ENCODE data around the gene PDCD1. TPM values are rescaled to one million over a fixed set of nuclear protein-coding genes. Genes with fewer than 3 reads are reported as not detected.

Gene PDCD1
- total RNA-seq, 2 experiments from 2014 or later, result 33.2 to 37.2 TPM

DNA sequence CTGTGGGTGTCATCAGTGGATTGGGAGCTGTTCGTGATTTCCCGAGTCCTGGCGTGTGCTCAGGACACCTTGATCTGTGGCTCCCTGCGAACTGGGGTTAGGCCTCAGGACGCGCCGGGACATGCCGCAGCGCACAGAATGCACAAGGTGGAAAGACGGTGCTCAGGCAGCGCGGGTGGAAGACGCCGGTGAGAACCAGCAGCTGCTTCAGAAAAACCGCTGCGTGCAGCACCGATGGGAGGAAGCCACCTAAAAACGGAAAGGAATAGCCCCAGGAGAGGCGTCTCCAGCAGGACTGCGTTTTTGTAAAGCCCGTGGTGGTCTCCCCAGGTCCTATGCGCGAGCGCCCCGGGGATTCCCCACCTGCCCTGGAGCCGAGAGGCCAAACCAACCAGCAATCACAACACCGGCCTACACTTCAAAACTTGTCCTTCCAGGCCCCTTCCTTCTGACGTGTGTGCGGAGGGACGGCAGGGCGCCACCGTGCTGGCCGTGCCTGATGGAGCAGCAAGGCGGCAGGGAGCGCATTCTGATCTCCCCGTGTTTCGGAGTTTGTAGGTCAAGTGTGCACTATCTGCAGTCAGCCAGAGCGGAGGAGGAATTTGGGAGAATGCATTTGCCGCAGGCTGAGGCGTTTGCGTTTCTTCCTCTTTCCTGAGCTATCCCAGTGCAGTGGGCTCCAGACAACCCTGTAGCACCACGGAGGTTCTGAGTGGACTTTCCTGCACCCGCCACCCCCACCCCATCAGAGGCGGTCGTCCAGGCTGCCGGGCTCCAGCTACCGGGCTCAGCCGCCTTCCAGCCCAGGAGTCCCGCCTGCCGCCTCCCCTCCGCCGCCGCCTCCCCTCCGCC lies 43.0 kb upstream of the PDCD1 start:
- peak; percentile 18 for DNase-seq

DNA sequence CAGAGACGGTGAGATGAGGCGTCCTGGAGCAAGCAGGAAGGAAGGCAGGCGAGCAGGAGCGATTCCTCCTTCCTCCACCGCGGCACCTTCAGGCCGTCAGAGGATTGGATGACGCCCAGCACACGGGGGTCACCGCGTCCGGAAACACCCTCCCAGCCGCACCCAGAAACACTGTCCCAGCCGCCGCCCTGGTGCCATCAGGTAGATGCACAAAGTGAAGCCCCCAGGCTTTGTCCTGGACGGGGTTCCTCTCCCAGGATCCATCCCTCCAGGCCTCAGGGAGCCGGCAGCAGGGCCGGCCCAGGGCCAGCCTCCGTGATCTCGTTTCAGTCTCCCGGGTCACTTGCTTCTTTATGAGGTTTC lies 42.3 kb upstream of the PDCD1 start:
- CTCF ChIA-PET, result no interaction called here
- intact Hi-C loops (cut with DNase I, micrococcal nuclease), result no loop called here
- Mint-ChIP-seq H3K27ac (no peak overlapping the region), H3K27me3 (no peaks in the 10 kb centered on the region), H3K4me3 (no peak overlapping the region), H3K4me1 (peaks cover 7% of the 10 kb centered on the region), H3K9me3 (ENCODE audit: low read depth) (peaks cover 2% of the 10 kb centered on the region), H3K36me3 (ENCODE audit: low read depth) (peaks cover 8% of the 10 kb centered on the region)
- POLR2A ChIA-PET, result no interaction called here
- DNase-seq, result no peak
- ATAC-seq, result no peak

More for the DNA sequence above, 43.0 kb upstream of the PDCD1 start:
- Mint-ChIP-seq H3K27ac (no peak overlapping the region), H3K9me3 (ENCODE audit: low read depth) (no peaks in the 10 kb centered on the region), H3K4me1 (peaks cover 4% of the 10 kb centered on the region), H3K4me3 (peak overlapping the region; percentile 22), H3K27me3 (no peaks in the 10 kb centered on the region), H3K36me3 (ENCODE audit: low read depth) (peaks cover 6% of the 10 kb centered on the region)
- ChIA-PET CTCF (no interaction called here), POLR2A (no interaction called here)
- intact Hi-C loops (cut with DNase I, micrococcal nuclease), result no loop called here
- no peak for ATAC-seq

DNA sequence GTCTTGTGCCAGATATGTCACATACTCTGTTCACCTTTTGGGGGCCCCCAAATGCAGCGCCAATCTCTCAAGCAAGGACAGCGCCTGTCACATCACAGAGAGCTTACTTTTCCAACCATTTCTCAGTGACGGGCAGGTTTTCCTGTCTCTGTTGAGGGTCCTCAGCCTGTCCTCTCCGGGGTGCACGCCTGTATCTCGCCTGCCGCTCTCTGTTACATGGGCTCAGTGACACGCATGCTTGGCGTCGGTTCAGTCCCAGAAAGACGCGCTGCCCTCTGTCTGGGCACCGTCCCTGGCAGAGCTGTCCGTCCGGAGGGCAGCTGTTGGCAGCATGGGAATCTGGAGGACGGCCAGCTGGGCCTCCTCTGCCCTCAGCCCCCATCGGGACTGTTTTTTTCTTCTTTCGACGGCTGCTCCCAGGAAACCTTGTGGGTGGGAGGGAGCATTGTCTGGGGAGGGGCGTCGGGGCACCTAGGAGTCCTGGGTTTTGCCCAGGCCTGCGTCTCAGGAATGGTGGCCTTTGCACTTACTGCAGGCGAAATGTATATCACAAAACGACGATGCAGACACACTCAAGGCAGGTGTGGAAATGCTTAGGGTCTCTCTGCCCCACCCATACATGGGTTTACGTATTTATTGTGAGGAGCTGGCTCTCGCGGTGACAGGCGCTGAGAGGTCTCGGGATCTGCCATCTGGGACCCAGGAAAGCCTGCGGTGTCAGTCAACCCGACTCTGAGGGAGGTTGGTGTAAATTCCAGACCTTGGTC lies 41.7 kb upstream of the PDCD1 start:
- Mint-ChIP-seq H3K4me3 (no peak overlapping the region), H3K36me3 (ENCODE audit: low read depth) (peaks cover 8% of the 10 kb centered on the region), H3K27ac (no peak overlapping the region), H3K27me3 (no peaks in the 10 kb centered on the region), H3K9me3 (ENCODE audit: low read depth) (peaks cover 2% of the 10 kb centered on the region), H3K4me1 (peaks cover 7% of the 10 kb centered on the region)
- intact Hi-C loops (cut with DNase I, micrococcal nuclease), result no loop called here
- POLR2A ChIA-PET, result no interaction called here
- CTCF ChIA-PET, result interaction anchor here (0.8 kb wide), 1 partner anchor 917 kb away, joined by 3 read pairs; no protein-coding TSS in a partner anchor
- ATAC-seq (no peak), DNase-seq (no peak)

DNA sequence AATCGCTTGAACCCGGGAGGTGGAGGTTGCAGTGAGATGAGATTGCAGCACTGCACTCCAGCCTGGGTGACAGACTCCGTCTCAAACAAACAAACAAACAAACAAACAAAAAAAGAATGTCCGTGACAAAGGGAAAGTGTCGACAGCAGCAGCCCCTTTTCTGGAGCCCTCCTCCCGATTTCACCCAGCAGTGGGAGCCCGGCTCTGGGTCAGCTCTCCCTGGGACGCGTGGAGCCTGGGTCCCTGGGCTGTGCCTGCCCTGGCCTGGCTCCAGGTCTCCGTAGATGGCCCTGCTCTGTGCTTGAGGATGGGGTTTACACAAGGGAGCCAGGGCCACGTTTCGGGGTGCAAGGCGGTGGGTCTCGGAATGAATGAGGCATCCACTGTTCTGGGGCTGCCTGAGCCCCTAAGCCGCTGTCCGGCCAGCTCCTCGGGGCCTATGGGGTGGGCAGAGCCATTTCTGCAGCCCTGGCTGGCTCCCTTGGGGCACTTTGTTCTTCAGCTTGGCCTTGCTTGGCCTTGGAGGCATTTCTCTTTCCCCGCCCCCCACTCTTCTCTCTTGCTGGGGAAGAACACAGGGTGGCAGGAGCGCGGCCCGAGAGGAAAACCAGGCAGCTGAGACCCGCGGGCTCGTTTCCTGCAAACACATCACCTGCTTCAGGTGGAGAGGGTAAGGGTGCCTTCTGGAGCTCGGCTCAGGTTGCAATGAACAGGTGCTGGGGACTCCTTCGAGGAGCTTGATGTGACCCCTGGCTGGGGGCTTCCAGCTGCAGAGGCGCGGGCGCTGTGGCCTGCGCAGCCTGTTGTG lies 40.0 kb upstream of the PDCD1 start:
- Mint-ChIP-seq H3K27ac (no peak overlapping the region), H3K27me3 (no peaks in the 10 kb centered on the region), H3K4me3 (no peak overlapping the region), H3K36me3 (ENCODE audit: low read depth) (peaks cover 8% of the 10 kb centered on the region), H3K4me1 (peaks cover 7% of the 10 kb centered on the region), H3K9me3 (ENCODE audit: low read depth) (peaks cover 2% of the 10 kb centered on the region)
- no peak for DNase-seq
- POLR2A ChIA-PET, result no interaction called here
- CTCF ChIA-PET, result interaction anchor here (0.9 kb wide), 1 partner anchor 52 kb away, joined by 3 read pairs; no protein-coding TSS in a partner anchor
- ATAC-seq, result no peak
- intact Hi-C loops (cut with DNase I, micrococcal nuclease), result no loop called here

DNA sequence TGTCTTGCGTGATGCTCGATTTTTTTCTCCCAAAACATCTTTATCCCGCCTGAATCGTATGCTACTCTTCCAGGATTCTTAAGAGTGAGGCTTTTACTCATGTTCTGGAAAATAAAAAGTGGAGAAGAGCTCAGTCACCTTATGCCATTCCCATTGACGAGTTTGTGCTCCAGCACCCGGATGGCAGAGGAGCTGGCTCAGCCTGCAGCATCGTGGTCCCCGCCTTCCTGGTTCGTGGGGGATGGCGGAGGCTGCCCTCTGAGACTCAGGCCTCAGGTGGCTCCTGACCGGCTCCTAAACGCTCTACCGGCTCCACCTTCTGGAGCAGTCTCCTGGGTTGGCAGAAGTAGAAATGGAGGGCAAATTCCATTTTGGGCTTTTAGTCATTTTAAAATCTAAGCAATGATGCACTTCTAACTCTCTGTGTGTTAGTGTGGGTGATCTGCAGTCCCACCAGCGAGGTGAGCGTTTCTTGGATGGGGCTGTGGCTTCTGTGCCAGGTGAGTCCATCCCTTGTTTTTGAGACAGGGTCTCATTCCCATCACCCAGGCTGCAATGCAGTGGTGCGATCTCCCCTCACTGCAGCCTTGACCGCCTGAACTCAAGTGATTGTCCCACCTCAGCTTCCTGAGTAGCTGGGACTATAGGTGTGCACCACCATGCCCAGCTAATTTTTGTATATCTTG lies 38.7 kb upstream of the PDCD1 start:
- intact Hi-C loops (cut with DNase I, micrococcal nuclease), result no loop called here
- peaks cover 8% of the 10 kb centered on the region for H3K36me3 Mint-ChIP-seq (ENCODE audit: low read depth)
- ChIA-PET CTCF (interaction anchor here (0.9 kb wide), 1 partner anchor 53 kb away, joined by 3 read pairs; no protein-coding TSS in a partner anchor), POLR2A (no interaction called here)
- no peaks in the 10 kb centered on the region for H3K27me3 Mint-ChIP-seq
- no peak overlapping the region for H3K27ac Mint-ChIP-seq
- ATAC-seq (no peak), DNase-seq (no peak)
- H3K4me3 Mint-ChIP-seq, result peak overlapping the region; percentile 28
- peaks cover 7% of the 10 kb centered on the region for H3K4me1 Mint-ChIP-seq
- peaks cover 2% of the 10 kb centered on the region for H3K9me3 Mint-ChIP-seq (ENCODE audit: low read depth)

DNA sequence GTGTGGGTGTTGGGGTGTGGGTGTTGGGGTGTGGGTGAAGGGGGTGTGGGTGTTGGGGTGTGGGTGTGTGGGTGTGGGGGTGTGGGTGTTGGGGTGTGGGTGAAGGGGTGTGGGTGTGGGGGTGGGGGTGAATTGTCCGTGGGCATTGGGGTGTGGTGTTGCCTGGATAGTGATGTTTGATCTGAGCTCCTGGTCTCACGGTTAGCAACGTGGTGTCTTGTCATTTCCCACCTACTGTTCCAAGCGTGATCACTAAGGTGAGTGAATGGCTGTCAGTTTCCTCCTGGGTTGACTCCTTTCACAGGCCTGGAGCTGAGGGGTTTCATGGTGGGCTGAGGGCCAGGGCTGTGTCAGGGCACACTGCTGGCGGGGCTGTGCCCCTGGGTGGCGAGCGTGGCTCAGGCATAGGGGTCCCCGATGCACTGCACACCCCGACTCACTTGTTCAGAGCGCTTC lies 38.1 kb upstream of the PDCD1 start:
- H3K36me3 Mint-ChIP-seq (ENCODE audit: low read depth), result peaks cover 8% of the 10 kb centered on the region
- no peak overlapping the region for H3K27ac Mint-ChIP-seq
- DNase-seq (no peak), ATAC-seq (peak; percentile 20)
- intact Hi-C loops (cut with DNase I, micrococcal nuclease), result no loop called here
- H3K27me3 Mint-ChIP-seq, result no peaks in the 10 kb centered on the region
- peaks cover 2% of the 10 kb centered on the region for H3K9me3 Mint-ChIP-seq (ENCODE audit: low read depth)
- ChIA-PET POLR2A (no interaction called here), CTCF (no interaction called here)
- peaks cover 7% of the 10 kb centered on the region for H3K4me1 Mint-ChIP-seq
- H3K4me3 Mint-ChIP-seq, result peak overlapping the region; percentile 28

DNA sequence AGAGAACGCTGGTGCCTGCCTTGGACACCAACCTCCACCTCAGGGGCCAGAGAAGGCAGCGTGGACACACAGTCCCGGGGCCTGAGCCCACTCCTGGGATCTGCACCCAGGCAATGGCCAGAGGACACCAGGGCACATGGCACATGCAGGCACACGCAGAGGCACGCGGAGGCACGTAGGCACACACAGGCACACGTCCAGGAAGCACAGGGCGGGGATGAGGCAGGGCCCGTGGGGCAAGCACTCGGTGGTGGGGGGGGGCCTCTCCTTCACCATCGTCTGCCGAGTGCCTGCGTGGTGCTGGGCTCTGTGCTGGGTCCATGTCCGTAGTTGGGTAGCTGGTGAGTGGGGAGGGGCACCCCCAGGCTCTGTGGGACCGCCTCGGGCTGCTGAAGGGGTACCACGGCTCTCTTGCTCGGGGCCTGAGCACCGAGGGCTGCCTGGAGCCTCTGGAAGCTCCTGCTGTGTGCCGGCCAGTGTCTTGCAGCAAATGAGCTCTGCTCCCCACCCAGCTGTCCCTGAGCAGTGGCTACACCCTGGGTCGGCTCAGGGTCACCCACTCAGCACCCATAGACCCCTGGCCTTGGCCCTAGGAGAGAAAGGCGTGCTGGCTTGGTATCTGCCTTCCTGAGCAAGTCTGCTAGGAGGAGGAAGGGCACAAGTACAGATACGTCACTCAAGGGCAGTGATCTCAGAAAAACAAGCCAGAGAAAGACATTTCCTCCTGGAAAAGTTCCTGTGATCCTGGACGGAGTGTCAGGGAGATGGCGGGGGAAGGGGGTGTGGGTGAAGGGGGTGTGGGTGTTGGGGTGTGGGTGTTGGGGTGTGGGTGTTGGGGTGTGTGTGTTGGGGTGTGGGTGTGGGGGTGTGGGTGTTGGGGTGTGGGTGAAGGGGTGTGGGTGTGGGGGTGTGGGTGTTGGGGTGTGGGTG lies 37.3 kb upstream of the PDCD1 start:
- ChIA-PET CTCF (no interaction called here), POLR2A (no interaction called here)
- H3K9me3 Mint-ChIP-seq (ENCODE audit: low read depth), result peaks cover 2% of the 10 kb centered on the region
- peak overlapping the region; percentile 86 for H3K27ac Mint-ChIP-seq
- peaks cover 5% of the 10 kb centered on the region for H3K36me3 Mint-ChIP-seq (ENCODE audit: low read depth)
- ATAC-seq (peak; percentile 67), DNase-seq (peak; percentile 44)
- peak overlapping the region; percentile 70 for H3K4me3 Mint-ChIP-seq
- intact Hi-C loops (cut with DNase I, micrococcal nuclease), result no loop called here
- no peaks in the 10 kb centered on the region for H3K27me3 Mint-ChIP-seq
- H3K4me1 Mint-ChIP-seq, result peaks cover 2% of the 10 kb centered on the region

DNA sequence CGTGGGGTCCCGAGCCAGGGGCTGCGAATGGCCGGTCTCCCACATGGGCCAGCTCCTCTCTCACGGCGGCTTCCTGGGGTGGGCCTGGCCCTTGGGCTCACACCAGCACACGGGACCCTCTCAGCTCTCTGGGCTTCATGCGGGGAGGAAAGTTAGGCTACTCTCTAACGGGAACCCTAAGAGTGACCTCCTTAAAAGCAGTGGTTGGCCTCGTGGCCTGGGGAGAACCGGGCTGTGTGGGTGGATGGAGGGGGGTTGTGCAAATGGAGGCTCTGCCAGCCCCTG lies 36.7 kb upstream of the PDCD1 start:
- peaks cover 2% of the 10 kb centered on the region for H3K4me1 Mint-ChIP-seq
- ATAC-seq (no peak), DNase-seq (no peak)
- ChIA-PET CTCF (no interaction called here), POLR2A (no interaction called here)
- no peak overlapping the region for H3K4me3 Mint-ChIP-seq
- peaks cover 5% of the 10 kb centered on the region for H3K36me3 Mint-ChIP-seq (ENCODE audit: low read depth)
- H3K27me3 Mint-ChIP-seq, result no peaks in the 10 kb centered on the region
- intact Hi-C loops (cut with DNase I, micrococcal nuclease), result no loop called here
- H3K9me3 Mint-ChIP-seq (ENCODE audit: low read depth), result peaks cover 2% of the 10 kb centered on the region
- no peak overlapping the region for H3K27ac Mint-ChIP-seq

DNA sequence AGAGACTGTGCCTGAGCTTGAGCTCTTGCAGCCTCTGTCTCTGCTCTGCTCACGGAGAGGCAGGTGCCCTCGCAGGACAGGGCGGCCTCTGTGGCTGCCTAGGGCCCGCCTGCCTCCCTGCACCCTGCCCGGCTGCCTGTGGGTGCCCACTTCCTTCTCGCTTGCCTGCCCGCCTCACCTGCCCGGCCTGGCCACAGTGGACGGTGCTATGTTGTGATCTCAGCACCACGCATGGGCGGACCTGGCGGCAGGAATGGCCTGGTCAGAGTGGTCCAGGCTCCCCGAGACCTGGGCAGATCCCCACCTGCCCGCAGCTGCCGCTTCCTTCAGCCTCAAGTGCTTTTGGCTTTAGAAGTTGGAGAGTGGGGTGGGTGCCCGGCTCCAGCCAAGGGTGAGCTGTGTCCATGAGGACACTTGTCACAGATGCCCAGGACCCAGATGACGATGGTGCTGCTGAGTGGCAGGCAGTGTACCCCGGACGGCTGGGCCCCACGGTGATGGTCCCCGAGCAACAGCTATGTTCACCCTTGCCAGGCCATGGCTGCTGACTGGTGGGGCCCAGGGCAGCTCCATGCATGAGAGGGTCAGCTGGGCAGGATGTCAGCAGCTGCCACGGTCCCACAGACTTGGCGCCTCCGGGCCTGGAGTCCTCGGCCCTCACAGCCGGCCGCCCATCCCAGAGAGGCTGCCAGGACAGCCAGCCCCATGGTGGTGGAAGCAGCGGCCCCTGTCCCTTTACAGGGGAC lies 36.2 kb upstream of the PDCD1 start:
- H3K4me3 Mint-ChIP-seq, result no peak overlapping the region
- ChIA-PET POLR2A (no interaction called here), CTCF (no interaction called here)
- H3K9me3 Mint-ChIP-seq (ENCODE audit: low read depth), result peaks cover 2% of the 10 kb centered on the region
- DNase-seq, result no peak
- intact Hi-C loops (cut with DNase I, micrococcal nuclease), result no loop called here
- no peak overlapping the region for H3K27ac Mint-ChIP-seq
- ATAC-seq, result no peak
- H3K27me3 Mint-ChIP-seq, result no peaks in the 10 kb centered on the region
- H3K36me3 Mint-ChIP-seq (ENCODE audit: low read depth), result peaks cover 6% of the 10 kb centered on the region
- H3K4me1 Mint-ChIP-seq, result peaks cover 2% of the 10 kb centered on the region

DNA sequence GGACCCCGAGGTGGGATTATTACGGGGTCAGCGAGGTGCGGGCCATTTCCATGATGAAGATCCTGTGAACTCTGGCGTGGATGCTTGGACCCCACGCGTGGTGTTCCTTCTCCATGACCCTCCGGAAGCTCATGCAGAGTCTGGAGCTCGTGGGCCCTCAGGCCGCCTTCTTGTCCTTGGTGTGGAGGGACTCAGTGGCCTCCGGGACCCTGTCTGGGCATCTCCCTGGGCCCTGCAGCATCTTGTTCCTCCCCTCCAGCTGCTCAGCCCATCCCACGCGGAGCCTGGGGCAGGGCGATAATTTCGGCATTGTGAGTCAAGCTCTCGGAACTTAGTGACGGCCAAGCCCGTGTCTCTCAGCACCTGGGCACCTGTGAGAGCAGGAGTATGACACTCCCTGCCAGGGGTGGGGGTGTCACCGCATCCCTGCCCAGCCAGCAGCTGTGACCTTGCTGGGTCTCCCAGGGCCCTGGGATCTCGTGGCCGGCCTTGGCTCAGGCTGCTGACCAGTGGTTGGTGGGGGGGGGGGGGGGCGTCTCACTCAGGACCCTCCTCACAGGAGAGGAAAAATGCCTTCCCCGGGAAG lies 35.5 kb upstream of the PDCD1 start:
- CTCF ChIA-PET, result interaction anchor here (0.5 kb wide), 1 partner anchor 455 kb away, joined by 3 read pairs; no protein-coding TSS in a partner anchor
- no peak overlapping the region for H3K27ac Mint-ChIP-seq
- no peak overlapping the region for H3K4me3 Mint-ChIP-seq
- ATAC-seq (no peak), DNase-seq (no peak)
- H3K36me3 Mint-ChIP-seq (ENCODE audit: low read depth), result peaks cover 13% of the 10 kb centered on the region
- intact Hi-C loops (cut with DNase I, micrococcal nuclease), result no loop called here
- POLR2A ChIA-PET, result no interaction called here
- H3K27me3 Mint-ChIP-seq, result no peaks in the 10 kb centered on the region
- H3K4me1 Mint-ChIP-seq, result peaks cover 2% of the 10 kb centered on the region
- peaks cover 2% of the 10 kb centered on the region for H3K9me3 Mint-ChIP-seq (ENCODE audit: low read depth)
